IPS-11a (cell line): ENCODE measurements around the gene MOV10L1.
A peak's percentile ranks its signal among the peaks of the same experiment; 100 is the strongest.

Experiments
- H3K4me3 ChIP-seq: one replicate; pipeline ENCODE4 v1.5.1; 2013; ENCODE audit warnings: low read depth, low read length, control low read depth

The MOV10L1 gene

GRCh38 chr22:50089682-50090411 is at the start of gene MOV10L1:
Gene MOV10L1 (plus strand): TSS chr22:50090006. CDS start chr22:50090089, 83 bp downstream.
- no peak within 1 kb of the TSS for H3K4me3 ChIP-seq

GRCh38 chr22:50040717-50041116 is 49.1 kb upstream of the MOV10L1 start:
- H3K4me3 ChIP-seq = no peak overlapping the region

GRCh38 chr22:50041361-50042065 is 48.3 kb upstream of the MOV10L1 start:
- no peak overlapping the region for H3K4me3 ChIP-seq

DNA sequence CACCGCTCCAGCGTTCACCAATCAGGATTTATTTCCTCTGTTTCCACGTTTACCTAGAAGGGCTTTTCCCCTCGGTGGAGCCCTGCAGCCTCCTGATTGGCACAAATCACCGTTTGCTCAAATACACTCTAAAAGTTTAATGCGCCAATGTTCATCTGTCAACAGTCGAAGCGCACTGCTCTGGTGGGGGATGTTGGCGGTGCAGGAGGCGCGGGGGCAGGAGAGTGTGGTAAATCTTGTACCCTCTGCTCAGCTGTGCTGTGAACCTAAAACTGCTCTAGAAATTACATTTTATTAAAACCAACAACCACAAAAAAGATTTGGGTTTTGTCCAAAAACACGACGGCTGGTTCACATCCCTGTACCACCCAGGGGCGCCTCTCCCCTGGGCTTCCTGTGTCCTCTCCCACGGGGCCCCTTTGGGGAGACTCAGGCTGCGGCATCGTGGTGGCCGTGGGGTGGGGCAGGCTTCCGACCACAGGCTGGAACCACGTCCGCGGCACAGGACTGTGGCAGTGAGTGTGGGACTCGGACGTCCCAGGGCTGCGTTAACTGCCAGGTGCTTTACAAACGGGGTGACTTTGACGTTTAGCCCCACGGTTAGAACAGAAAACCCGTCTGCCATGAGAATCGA is 45.2 kb upstream of the MOV10L1 start:
- no peak overlapping the region for H3K4me3 ChIP-seq

GRCh38 chr22:50045211-50046018 is 44.4 kb upstream of the MOV10L1 start:
- no peak overlapping the region for H3K4me3 ChIP-seq

GRCh38 chr22:50046019-50046415 is 43.8 kb upstream of the MOV10L1 start:
- no peak overlapping the region for H3K4me3 ChIP-seq

DNA sequence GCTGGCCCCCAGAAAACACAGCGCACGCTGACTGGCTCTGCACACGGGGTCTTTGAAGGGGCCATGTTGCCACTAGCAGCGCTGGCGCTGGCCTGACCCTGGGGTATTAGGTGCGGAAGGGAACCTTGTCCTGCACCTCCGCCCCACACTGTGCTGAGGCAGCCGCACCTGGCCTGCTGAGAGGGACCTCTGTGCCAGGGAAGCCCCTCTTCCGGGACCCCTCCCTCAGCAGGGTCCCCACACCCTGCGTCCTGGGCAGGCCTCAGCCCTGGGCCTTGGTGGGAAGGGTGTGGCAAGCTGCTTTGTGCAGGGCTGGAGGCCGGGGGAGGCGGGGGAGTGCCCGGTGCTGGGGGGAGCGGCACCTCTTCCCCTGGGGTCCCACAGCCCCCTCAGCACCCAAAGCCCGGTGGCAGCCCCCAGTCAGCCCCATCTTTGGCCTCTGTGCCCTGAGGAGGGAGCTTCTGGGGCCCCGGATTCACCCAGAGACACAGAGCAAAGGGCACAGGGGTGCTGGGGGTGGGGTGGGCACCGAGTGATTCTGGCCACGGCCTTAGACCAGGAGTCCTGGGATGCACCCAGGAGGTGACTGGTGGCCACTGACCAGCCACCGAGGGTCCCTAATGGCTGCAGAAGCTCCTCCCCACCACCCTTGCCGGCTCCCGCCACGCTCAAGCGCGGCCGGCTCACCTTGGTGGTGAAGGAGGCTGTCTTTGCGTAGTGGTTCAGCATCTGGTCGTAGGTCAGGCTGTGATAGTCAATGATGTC is 43.1 kb upstream of the MOV10L1 start:
- no peak overlapping the region for H3K4me3 ChIP-seq

GRCh38 chr22:50047346-50047745 is 42.5 kb upstream of the MOV10L1 start:
- H3K4me3 ChIP-seq = no peak overlapping the region

DNA sequence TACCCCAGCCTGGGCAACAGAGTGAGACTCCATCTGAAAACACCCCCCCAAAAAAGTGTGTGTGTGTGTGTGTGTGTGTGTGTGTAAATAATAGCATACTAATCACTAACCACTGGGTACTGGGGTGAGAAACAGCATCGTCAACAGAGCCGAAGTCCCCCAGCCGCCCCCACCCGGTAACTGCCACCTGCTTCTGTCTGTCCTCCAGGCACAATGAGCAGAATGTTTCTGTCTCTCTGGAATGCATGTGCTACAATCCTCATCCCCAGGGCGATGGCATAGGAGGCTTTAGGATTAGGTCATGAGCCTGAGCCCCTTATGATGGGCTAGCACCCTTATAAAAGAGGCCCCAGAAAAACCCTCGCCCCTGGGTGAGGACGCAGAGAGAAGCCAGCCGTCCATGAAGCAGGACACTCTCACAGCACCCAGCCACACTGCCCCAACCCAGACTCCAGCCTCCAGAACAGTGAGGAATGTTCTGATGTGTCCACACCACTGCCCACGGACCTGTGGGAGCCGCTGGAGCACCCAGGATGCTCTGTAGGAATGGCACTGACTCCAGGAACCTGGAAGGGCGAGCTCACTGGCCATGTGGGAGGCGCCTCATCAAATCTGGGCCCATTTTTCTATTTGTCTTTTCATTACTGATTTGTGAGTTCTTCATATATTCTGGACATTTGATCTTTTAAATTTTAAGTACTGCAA is 41.6 kb upstream of the MOV10L1 start:
- H3K4me3 ChIP-seq = no peak overlapping the region

GRCh38 chr22:50048836-50049235 is 41.0 kb upstream of the MOV10L1 start:
- no peak overlapping the region for H3K4me3 ChIP-seq

DNA sequence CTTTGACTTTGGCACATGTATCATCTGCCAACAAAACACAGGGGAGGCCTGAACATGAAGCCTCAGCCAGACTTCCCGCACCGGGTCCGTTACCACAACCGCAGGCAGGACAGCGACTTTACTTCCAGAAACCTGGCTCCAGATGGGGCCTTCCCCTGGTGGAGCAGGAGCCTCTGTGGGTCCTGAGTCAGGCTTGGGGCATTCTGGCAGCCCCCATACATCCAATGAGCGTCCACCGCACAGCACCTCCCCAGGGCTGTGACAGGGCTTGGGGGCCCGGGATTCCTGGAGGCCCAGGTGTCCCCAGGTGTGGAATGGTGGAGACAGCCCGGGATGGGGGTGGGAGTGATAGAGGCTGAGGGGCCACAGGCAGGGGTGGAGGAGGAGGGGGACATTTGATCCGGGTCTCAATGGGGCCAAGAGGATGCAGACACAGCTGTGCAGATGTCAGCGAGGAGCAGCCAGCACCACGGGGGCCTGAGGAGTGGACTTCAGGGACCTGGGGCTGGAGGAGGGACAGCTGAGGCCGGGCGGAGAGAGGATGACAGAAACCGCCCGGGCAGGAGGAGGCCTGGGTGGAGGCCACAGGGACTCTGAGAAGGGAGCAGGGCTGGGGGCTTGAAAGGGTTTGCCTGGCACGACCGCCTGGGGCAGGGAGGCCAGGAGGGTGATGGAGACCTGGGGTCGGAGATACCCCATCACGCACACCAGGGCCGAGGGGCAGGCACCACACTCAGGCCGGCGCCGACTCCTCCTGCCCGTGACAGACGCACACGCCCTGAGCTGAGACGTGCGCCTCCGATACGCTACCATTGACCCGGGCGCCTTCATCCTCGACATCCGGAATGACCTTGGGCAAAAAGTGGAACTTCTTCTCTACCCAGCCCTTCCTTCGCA is 40.3 kb upstream of the MOV10L1 start:
- H3K4me3 ChIP-seq = no peak overlapping the region

DNA sequence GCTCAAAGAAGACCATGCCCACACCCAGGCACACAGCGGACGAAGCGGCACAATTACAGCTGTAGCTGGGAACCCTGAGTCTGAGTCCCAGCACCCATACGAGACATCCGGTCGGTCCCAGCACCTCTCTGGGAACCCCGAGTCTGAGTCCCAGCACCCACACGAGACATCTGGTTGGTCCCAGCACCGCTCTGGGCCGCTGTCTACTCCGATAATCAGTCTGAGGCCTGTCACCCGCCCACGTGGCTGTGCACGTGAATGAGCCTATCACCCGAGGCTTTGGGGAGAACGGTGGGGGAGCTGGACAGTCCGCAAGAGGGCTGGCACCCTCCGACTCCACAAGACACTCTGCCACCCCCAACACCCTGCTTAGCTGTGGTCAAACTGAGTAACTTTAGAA is 37.9 kb upstream of the MOV10L1 start:
- no peak overlapping the region for H3K4me3 ChIP-seq

DNA sequence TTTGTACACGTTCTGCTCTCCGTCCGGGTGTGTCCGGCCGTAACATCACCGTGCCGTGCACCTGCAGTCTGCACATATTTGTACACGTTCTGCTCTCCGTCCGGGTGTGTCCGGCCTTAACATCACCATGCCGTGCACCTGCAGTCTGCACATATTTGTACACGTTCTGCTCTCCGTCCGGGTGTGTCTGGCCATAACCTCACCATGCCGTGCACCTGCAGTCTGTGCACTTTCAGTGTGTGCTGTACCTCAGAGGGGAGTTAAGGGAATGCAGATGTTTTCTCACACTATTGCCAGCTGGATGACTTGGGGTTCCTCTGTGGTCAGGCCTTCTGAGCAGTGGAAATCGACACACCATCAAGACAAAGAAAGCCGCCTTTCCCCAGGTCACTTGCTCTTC is 35.9 kb upstream of the MOV10L1 start:
- no peak overlapping the region for H3K4me3 ChIP-seq

DNA sequence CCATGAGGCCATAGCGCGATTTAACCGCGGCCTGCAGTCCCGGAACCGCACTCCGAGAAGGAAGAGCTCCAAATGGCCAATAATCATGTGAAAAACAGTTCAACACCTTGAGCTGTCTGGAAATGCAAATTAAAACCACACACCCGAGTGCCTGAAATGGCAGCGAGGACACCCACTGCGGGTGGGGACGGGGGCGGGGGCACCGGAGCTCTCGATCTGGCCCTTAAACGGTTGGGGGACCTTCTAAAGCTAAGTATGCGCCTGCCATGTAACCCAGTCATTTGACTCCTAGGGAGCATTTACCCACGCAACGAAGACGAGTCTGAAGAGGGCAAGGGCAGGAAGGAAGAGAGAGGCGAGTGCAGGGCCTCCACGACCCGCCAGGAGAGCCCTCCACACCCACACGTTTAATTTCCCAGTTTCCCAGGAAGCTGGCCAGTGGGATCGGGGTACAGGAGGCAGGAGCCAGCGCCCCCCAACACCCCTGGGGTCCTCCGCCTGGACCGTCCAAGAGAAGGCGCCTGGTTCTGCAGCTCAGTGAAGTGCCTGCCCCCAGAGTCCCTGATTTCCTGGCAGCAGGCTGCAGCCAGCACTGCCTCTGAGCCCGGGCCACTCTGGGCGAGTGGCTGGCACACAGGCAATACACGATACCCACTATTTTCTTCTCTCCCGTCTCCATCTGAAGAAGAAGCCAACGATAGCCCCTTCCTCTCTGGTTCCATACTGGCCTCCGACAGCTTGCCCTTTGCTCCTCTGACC is 33.4 kb upstream of the MOV10L1 start:
- no peak overlapping the region for H3K4me3 ChIP-seq

DNA sequence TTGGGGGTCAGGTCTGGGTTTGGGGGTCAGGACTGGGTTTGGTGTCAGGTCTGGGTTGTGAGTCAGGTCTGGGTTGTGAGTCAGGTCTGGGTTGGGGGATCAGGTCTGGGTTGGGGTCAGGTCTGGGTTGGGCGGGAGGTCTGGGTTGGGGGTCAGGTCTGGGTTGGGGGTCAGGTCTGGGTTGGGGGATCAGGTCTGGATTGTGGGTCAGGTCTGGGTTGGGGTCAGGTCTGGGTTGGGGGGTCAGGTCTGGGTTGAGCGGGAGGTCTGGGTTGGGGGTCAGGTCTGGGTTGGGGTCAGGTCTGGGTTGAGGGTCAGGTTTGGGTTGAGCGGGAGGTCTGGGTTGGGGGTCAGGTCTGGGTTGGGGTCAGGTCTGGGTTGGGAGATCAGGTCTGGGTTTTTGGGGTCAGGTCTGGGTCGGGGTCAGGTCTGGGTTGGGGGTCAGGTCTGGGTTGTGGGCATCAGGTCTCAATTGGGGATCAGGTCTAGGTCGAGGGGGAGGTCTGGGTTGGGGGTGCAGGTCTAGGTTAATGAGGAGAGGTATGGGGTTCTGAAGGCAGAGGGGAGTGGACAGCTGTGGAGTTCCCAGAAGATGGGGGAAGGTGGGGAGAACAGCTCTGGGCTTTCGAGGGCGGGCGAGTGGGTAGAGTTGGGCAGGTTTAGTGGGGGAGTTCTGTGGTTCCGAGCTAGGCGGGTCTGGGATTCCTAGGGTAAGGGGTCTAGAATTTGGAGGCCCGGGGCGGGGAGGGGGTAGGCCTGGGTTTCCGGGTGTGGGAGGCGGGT is 32.3 kb upstream of the MOV10L1 start:
- H3K4me3 ChIP-seq = no peak overlapping the region

- H3K4me3 ChIP-seq = peak within 1 kb of the TSS; percentile 28
Measured at GRCh38 chr22:50058061-50058905, 31.5 kb upstream of the MOV10L1 start, which contains the start of gene TTLL8. Gene TTLL8 (minus strand): TSS chr22:50058298.
